Measurements from ENCODE around the gene COX19.

COX19 gene

DNA sequence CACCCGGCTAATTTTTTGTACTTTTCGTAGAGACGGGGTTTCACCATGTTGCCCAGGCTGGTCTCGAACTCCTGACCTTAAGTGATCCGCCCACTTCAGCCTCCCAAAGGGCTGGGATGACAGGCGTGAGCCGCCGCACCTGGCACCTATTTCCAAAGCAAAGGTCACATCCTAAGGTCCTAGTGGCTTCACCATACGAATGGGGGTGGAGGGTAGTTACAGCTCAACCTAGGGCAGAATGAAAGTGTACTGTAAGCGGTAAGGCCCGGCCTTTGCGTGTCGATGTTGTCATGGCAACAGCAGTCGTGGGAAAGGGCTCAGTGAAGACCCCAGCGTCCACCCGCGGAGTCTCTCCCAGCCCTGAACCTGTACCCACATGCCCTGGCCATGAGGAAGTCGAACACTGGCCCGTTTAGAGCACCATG is 1.6 kb upstream of the COX19 start:
- no peak overlapping the region for H3K27ac Mint-ChIP-seq (ENCODE audit: low read depth)
- peaks cover 19% of the 10 kb centered on the region for H3K36me3 Mint-ChIP-seq (ENCODE audit: insufficient read depth)
- DNase-seq (ENCODE audit: low spot score in 2 of 2) (no peak), ATAC-seq (replicated peaks; ENCODE audit: extremely low read depth, poor library complexity, severe bottlenecking) (no peak)
- peaks cover 13% of the 10 kb centered on the region for H3K4me1 Mint-ChIP-seq
- peak overlapping the region; percentile 54 for H3K4me3 Mint-ChIP-seq
- no peaks in the 10 kb centered on the region for H3K27me3 Mint-ChIP-seq
- no peaks in the 10 kb centered on the region for H3K9me3 Mint-ChIP-seq

DNA sequence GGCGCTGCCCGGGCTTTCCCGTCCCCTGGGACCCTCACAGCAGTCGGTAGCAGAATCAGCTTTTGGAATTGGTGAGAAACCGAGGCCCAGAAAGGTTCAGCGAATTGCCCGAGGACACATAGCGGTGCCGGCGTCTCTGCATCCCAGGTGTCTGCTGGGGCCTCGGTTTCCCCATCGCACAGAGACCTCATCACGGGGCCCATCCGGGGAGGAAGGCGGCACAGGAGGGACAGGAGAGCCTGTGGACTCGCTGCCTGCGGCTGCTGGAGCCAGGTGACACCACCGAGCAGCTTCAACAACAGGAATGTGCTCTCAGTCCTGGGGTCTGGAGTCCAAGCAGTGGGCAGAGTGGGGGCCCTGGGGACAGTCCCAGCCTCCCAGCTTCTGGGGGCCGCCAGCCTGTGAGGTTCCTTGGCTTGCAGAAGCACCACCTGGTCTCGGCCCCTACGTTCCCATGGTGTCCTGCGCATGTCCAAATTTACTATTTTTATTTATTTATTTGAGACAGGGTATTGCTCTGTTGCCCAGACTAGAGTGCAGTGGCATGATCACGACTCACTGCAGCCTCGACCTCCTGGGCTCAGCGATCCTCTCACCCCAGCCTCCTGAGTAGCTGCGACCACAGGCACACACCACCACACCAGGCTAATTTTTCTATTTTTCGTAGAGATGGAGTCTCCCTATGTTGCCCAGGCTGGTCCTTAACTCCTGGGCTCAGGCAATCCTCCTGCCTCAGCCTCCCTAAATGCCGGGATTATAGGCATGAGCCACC is 539 bp upstream of the COX19 start:
- peaks cover 25% of the 10 kb centered on the region for H3K36me3 Mint-ChIP-seq (ENCODE audit: insufficient read depth)
- ATAC-seq (replicated peaks; ENCODE audit: extremely low read depth, poor library complexity, severe bottlenecking), result no peak
- H3K27ac Mint-ChIP-seq (ENCODE audit: low read depth), result peak overlapping the region; percentile 96
- H3K4me1 Mint-ChIP-seq, result peaks cover 20% of the 10 kb centered on the region
- DNase-seq (ENCODE audit: low spot score in 2 of 2), result no peak
- H3K9me3 Mint-ChIP-seq, result no peaks in the 10 kb centered on the region
- H3K27me3 Mint-ChIP-seq, result no peaks in the 10 kb centered on the region
- peak overlapping the region; percentile 90 for H3K4me3 Mint-ChIP-seq

DNA sequence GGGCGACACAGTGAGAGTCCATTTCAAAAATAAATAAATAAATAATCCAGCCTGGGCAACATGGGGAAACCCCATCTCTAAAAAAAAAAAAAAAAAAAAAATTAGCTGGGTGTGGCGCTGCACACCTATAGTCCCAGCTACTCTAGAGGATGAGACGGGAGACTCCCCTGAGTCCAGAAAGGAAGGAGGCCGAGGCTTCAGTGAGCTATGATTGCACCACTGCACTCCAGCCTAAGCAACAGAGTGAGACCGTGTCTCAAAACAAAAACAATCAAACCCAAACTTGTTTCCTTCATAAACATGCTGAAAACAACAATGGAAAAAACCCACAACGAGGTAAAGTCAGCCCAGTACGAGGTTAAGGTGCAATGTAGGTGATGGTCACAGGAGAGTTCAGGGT is 1.2 kb downstream of the COX19 start:
- peaks cover 36% of the 10 kb centered on the region for H3K36me3 Mint-ChIP-seq (ENCODE audit: insufficient read depth)
- H3K4me1 Mint-ChIP-seq, result peaks cover 22% of the 10 kb centered on the region
- peak; percentile 1 for ATAC-seq (replicated peaks; ENCODE audit: extremely low read depth, poor library complexity, severe bottlenecking)
- DNase-seq (ENCODE audit: low spot score in 2 of 2), result no peak
- H3K27me3 Mint-ChIP-seq, result no peaks in the 10 kb centered on the region
- peak overlapping the region; percentile 90 for H3K4me3 Mint-ChIP-seq
- no peaks in the 10 kb centered on the region for H3K9me3 Mint-ChIP-seq
- peak overlapping the region; percentile 96 for H3K27ac Mint-ChIP-seq (ENCODE audit: low read depth)

DNA sequence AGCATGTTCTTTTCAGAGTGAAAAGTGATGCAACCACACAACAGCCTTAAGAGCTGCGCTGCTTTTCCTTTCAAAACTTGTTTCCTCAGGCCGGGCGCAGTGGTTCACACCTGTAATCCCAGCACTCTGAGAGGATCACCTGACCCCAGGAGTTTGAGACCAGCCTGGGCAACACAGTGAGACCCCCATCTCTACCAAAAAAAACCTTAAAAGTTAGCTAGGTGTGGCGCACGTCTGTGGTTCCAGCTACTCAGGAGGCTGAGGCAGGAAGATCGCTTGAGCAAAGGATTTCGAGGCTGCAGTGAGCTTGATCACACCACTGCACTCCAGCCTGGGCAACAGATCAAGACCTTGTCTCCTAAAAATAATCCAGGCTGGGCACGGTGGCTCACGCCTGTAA is 2.0 kb downstream of the COX19 start:
- no peak for ATAC-seq (replicated peaks; ENCODE audit: extremely low read depth, poor library complexity, severe bottlenecking)
- Mint-ChIP-seq H3K36me3 (ENCODE audit: insufficient read depth) (peaks cover 44% of the 10 kb centered on the region), H3K4me1 (peaks cover 22% of the 10 kb centered on the region), H3K9me3 (no peaks in the 10 kb centered on the region), H3K4me3 (peak overlapping the region; percentile 64), H3K27me3 (no peaks in the 10 kb centered on the region), H3K27ac (ENCODE audit: low read depth) (no peak overlapping the region)
- no peak for DNase-seq (ENCODE audit: low spot score in 2 of 2)

DNA sequence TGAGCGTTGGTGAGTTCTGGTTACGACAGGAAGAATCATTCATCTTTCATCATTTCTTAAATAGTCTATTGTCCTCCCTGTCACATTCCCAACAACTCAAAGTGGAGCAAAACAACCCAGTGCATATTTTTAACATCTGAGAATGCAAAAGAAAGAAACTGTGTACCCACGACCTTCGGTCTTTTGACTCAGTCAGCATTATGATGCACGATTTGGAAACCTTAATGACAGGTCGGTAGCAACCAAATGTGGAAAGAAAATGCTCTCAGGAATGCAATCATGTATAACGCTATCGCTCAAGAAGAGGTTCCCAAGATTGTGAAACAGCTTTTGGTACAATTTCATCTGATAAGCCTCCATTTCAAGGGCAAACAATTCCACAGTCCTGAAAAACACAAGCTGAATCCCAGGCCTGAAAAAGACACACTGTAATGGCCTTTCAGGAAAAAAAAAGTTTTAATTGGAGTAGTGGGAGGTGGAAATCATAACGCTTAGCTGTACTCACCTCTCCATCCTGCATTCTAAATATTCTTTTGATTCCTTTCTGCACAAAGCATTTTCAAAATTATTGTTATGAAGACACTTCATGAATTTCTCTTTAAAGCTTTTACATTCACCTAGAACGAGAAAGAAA is 2.6 kb downstream of the COX19 start:
- no peaks in the 10 kb centered on the region for H3K27me3 Mint-ChIP-seq
- peaks cover 22% of the 10 kb centered on the region for H3K4me1 Mint-ChIP-seq
- no peak overlapping the region for H3K27ac Mint-ChIP-seq (ENCODE audit: low read depth)
- DNase-seq (ENCODE audit: low spot score in 2 of 2) (no peak), ATAC-seq (replicated peaks; ENCODE audit: extremely low read depth, poor library complexity, severe bottlenecking) (no peak)
- H3K4me3 Mint-ChIP-seq, result peak overlapping the region; percentile 64
- peaks cover 49% of the 10 kb centered on the region for H3K36me3 Mint-ChIP-seq (ENCODE audit: insufficient read depth)
- H3K9me3 Mint-ChIP-seq, result no peaks in the 10 kb centered on the region

DNA sequence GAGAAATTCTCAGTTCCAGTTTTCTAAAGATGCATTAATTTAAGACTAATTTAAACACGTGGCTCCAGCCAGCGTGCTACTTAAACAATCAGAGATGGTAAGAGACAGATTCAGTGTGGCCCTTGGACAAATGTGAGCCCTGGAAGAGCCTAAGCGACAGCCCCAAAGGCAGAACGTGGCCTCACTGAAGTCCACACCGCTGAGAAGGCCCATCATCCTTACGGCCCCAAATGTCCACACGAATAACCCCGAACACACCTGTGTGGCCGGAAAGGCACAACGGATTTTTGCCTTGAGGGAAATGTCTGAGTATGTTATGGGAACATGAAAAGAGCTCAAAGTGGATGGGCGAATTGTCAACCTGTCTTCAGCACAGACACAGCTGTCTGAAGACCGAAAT is 3.2 kb downstream of the COX19 start:
- H3K9me3 Mint-ChIP-seq, result no peaks in the 10 kb centered on the region
- DNase-seq (ENCODE audit: low spot score in 2 of 2) (no peak), ATAC-seq (replicated peaks; ENCODE audit: extremely low read depth, poor library complexity, severe bottlenecking) (no peak)
- H3K36me3 Mint-ChIP-seq (ENCODE audit: insufficient read depth), result peaks cover 56% of the 10 kb centered on the region
- H3K27ac Mint-ChIP-seq (ENCODE audit: low read depth), result no peak overlapping the region
- no peak overlapping the region for H3K4me3 Mint-ChIP-seq
- H3K4me1 Mint-ChIP-seq, result peaks cover 22% of the 10 kb centered on the region
- no peaks in the 10 kb centered on the region for H3K27me3 Mint-ChIP-seq

DNA sequence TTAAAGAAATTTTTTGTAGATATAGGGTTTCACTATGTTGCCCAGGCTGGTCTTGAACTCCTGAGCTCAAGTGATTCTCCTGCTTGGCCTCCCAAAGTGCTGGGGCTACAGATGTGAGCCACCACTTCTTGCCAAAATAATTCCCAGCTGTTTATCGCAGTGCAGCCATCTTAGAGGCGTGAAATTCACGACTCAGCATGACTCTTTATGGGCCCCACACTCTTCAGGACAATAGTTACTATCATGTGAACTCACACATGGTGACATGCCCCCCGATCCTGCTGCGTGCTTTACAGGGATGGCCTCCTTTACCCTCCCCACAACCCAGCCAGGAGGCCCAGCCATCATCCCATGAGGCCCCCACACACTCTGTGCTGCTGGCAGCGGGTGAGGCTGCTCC is 4.6 kb downstream of the COX19 start:
- DNase-seq (ENCODE audit: low spot score in 2 of 2) (no peak), ATAC-seq (replicated peaks; ENCODE audit: extremely low read depth, poor library complexity, severe bottlenecking) (no peak)
- Mint-ChIP-seq H3K36me3 (ENCODE audit: insufficient read depth) (peaks cover 63% of the 10 kb centered on the region), H3K27ac (ENCODE audit: low read depth) (no peak overlapping the region), H3K27me3 (no peaks in the 10 kb centered on the region), H3K4me3 (peak overlapping the region; percentile 40), H3K9me3 (no peaks in the 10 kb centered on the region), H3K4me1 (peaks cover 23% of the 10 kb centered on the region)

DNA sequence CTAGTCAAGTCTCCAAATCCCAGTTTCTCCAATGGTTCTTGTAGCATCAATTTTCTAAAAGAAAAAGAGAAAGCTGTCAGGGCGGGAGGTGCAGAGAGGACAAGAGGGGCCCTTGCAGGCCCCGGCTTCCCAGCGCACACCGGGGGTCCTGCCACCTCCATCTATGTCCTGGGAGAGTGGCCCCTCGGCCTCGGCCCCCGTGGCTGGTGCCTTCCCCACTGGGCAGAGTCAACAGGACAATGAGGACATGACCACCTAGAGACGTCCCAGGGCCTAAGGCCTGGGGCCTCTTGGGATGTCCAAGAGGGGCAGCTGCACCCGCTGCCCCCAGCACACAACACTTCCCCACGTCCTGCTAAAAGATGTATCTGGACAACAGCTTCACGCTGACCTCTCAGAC is 5.9 kb downstream of the COX19 start:
- H3K9me3 Mint-ChIP-seq, result no peaks in the 10 kb centered on the region
- no peak overlapping the region for H3K27ac Mint-ChIP-seq (ENCODE audit: low read depth)
- peaks cover 25% of the 10 kb centered on the region for H3K4me1 Mint-ChIP-seq
- H3K36me3 Mint-ChIP-seq (ENCODE audit: insufficient read depth), result peaks cover 61% of the 10 kb centered on the region
- H3K27me3 Mint-ChIP-seq, result no peaks in the 10 kb centered on the region
- H3K4me3 Mint-ChIP-seq, result no peak overlapping the region
- ATAC-seq (replicated peaks; ENCODE audit: extremely low read depth, poor library complexity, severe bottlenecking), result no peak
- no peak for DNase-seq (ENCODE audit: low spot score in 2 of 2)

DNA sequence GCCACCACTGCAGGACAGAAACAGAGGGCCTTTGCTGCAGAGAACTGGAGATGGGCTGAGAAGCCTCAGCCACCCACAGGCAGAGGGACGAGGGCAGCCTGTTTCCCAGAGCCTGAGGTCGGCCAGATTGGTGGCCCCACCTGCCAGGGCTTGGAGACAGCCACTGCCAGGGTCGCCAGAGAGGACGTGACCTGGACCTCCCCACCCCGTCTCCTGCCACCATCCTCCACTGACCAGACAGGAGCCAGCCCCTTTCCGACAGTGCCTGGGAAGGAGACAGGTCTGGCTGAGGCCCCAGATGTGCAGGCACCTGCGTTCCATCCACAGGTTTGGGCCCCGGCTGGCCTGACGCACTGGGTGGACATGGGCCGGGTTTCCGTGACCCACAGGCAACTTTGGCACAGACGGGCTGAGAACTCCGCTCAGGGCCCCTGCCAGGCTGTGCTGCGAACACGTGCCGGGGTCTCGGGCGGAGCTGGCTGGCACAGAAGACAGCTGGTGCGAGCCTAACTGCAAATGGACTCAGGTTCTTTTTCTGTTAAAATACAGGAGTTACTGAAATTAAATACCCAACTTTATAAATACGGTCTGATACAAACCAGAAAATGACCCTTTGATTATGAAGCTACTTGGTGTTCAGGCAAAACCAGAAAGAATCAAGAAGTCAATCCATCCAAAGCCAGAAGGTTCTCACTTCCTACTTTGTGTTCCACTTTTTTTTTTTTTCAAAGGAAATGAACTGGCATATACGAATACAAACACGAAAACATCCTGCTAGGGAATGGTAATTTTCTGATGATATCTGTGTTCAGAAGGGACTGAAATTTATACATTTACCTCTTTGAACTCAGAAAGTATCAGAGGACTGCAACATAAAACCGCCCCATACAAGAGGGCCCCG is 6.9 kb downstream of the COX19 start:
- ATAC-seq (replicated peaks; ENCODE audit: extremely low read depth, poor library complexity, severe bottlenecking), result no peak
- Mint-ChIP-seq H3K9me3 (no peaks in the 10 kb centered on the region), H3K4me1 (peaks cover 26% of the 10 kb centered on the region), H3K27ac (ENCODE audit: low read depth) (no peak overlapping the region), H3K27me3 (no peaks in the 10 kb centered on the region), H3K36me3 (ENCODE audit: insufficient read depth) (peaks cover 62% of the 10 kb centered on the region), H3K4me3 (no peak overlapping the region)
- DNase-seq (ENCODE audit: low spot score in 2 of 2), result no peak

DNA sequence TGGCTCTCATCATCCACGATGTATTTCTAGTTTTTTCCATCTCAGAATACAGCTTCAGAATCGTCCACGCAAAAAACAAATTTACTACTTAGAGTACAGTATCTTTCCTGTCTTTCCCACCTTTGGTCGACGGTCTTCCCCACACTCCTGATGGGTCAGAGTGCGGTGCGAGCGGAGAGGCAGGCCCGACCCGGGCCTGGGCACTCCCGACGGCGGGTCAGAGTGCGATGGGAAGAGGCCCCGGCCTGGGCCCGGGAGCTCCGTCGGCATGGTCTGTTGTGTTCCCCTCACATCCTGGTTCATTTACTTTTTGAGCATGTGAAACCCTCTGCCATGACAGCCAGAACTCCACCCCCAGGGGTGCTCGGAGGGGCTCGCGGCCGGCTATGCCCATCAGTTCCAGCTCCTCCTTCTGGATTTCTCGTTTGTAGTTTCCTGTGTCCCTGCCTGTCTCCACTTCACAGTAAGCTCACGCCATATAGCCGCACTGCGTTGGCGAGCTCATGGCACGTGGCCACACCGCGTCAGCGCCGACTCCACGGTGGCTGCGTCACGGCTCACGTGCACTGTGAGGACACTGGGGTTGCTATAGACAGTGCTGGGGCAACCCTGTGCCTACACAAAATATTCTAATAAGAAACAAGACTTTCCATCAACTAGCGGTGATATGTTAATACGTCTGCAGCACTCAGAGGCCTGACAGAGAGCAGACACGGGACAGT is 7.8 kb downstream of the COX19 start:
- Mint-ChIP-seq H3K4me1 (peaks cover 27% of the 10 kb centered on the region), H3K27ac (ENCODE audit: low read depth) (peak overlapping the region; percentile 22), H3K36me3 (ENCODE audit: insufficient read depth) (peaks cover 57% of the 10 kb centered on the region), H3K27me3 (no peaks in the 10 kb centered on the region), H3K9me3 (no peaks in the 10 kb centered on the region), H3K4me3 (no peak overlapping the region)
- ATAC-seq (replicated peaks; ENCODE audit: extremely low read depth, poor library complexity, severe bottlenecking) (no peak), DNase-seq (ENCODE audit: low spot score in 2 of 2) (no peak)

DNA sequence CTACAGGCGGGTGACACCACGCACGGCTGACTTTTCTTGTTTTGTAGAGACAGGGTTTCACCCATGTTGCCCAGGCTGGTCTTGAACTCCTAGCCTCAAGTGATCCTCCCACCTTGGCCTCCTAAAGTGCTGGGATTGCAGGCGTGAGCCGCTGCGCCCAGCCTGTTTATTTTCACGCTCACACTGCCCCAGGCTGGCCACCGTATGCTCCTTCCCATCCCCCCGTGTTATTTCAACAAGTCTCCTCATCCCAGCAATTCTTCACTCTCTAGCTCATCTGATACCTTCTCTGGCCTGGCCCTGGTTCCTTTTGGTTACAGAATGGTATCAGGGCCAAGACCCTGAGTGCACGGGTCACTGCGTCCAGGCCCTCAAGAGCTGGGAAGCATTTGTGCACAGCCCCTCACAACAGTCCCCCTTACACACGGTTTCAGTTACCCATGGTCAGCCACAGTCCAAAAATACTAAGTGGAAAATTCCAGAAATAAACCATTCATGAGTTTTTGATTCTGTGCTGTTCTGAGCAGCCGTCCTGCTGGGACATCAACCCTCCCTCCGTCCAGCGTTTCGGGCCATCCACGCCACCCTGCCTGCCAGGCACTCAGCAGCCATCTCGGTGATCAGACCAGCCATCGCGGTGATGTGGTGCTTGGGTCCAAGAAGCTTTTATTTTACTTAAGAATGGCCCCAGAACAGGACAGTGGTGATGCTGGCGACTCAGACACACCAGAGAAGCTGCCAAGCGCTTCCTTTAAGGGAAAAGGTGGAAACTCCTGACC is 8.9 kb downstream of the COX19 start:
- H3K4me3 Mint-ChIP-seq, result no peak overlapping the region

More for the DNA sequence above, 8.9 kb downstream of the COX19 start:
- Mint-ChIP-seq H3K4me1 (peaks cover 21% of the 10 kb centered on the region), H3K9me3 (no peaks in the 10 kb centered on the region), H3K27me3 (no peaks in the 10 kb centered on the region), H3K36me3 (ENCODE audit: insufficient read depth) (peaks cover 48% of the 10 kb centered on the region), H3K27ac (ENCODE audit: low read depth) (no peak overlapping the region)
- DNase-seq (ENCODE audit: low spot score in 2 of 2) (no peak), ATAC-seq (replicated peaks; ENCODE audit: extremely low read depth, poor library complexity, severe bottlenecking) (no peak)

All from central memory CD8-positive, alpha-beta T cell (primary cell).